Measurements from ENCODE around the gene OPCML.
A peak's percentile ranks its signal among the peaks of the same experiment; 100 is the strongest.

Gene OPCML

GRCh38 chr11:133531971-133532651 is at the start of gene OPCML:
Gene OPCML, minus strand, starts transcription at chr11:133532501.
- peak in 26 of 56 donors; percentile 10 to 63 (median 26) for DNase-seq

DNA sequence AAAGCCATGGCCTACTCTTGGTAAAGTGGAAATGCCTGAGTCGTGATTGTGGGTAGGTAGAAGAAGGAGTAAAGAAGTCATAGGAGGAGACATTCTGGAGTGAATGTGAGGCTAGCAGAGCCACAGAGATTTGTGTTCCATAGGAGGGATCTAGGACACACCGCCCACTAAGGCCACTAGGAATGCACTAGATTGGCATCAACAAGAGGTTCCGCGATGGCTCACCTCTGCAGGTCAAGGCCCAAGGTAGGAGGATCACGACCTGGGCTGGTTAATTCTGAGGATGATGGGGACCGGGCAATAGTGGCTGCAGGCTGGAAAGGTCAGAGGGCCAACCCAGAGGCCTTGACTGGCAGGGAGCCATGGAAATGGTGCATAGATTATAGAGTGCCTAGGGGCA is 48.8 kb upstream of the OPCML start:
- no peak for DNase-seq

DNA sequence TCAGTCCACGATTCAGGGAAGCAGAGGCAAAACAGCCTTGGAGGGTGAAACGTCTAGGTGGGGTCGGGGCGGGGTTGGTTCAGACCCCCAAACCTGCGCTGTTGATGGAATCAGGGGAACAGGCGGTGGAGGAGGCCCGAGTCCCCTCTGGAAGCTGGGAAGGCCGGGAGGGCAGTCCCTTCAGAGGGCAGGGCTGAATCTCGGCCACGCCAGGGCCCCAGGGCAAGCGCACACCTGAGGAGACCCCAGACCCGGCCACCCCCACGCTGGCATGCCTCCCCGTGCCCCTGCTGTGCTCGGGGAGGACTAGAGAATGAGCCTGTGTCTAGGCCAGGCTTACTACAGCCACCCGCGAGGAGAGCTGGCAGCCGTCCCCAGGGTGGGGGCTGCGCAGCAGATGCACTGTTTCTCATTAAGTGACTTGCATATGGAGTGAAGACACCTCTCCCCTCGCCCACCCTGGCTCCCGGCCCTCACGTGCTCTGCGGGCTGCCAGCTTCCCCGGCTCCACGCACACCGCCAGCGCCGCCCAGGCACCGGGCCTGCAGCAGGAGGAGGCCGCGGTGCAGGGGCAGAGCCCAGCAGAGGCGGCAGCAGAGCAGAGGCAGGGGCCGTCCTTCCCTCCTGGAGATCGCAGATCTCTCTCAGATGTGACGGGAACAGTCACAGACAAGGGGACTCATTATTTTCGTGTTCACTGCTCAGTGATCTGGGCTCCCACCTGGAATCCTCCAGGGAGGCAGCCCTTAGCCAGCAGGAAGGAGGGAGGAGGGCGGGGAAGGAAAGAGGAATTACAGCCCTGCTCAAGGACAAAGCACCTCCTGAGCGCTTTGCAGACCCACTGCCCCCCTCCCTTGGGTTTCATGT is 47.1 kb upstream of the OPCML start:
- DNase-seq: peak in 6 of 56 donors; percentile 3 to 21 (median 8)

- DNase-seq: no peak
These were observed 45.1 kb upstream of the OPCML start for GRCh38 chr11:133577403-133577802.

- no peak for DNase-seq
These were observed 44.0 kb upstream of the OPCML start for GRCh38 chr11:133576351-133576750.

DNA sequence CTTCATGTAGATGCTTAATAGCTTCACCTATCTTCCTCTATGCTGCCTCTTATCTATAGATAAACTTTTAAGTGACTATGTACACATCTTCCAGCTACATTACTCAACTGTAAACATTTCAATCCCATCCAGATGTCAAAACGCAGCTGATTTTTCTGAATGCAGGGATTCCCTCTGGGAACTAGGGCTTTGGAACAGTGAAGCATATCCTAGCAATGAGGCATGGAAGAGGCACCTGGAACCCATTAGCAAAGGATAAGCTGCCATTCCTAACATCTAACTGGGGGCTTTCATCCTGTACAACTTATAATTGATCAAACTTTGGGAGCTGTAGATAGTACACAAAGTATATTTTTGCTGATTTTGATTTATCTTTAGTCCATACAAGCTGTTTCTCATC is 40.8 kb upstream of the OPCML start:
- DNase-seq: no peak

DNA sequence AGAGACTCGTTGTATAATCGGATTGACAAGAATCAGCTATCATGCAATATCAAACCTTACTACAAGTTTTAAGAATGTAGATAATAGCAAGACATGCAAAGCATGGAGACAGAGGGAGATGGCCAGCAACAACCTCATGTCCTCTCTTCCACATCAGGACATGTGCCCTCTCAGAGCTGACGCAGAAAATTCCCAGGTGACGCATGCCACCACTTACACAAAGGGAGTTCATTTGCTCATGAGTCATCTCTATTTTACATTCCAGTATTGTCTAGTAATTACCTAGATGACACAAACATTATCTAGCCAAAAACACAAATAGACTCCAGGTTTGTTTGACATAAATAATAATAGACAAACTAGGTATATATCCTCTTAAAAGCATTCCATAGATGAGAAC is 38.1 kb upstream of the OPCML start:
- DNase-seq: no peak

- no peak for DNase-seq
These were observed 31.3 kb upstream of the OPCML start for GRCh38 chr11:133563505-133564025.

DNA sequence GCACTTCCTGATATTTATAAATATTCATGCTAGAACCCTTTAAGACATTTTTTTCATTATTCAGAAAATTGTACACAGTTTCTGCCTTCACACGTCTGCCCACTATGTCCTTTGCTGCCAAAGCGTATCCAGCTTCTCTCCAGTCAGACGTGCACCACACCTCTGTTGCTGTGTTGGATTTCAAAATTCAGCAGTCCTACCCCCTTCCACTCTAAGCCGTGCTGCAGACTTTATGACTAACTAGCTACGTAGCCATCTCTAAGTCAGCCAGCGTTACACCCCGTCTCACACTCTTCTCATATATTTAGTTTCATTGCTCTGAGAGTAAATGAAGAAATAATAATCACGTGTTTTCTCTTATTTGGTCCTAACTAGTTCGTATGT is 28.2 kb upstream of the OPCML start:
- DNase-seq: peak in 3 of 56 donors; percentile 12 to 55 (median 39)

GRCh38 chr11:133559833-133560471 is 27.7 kb upstream of the OPCML start:
- no peak for DNase-seq

- DNase-seq: no peak
These were observed 27.1 kb upstream of the OPCML start for GRCh38 chr11:133559382-133559781.

DNA sequence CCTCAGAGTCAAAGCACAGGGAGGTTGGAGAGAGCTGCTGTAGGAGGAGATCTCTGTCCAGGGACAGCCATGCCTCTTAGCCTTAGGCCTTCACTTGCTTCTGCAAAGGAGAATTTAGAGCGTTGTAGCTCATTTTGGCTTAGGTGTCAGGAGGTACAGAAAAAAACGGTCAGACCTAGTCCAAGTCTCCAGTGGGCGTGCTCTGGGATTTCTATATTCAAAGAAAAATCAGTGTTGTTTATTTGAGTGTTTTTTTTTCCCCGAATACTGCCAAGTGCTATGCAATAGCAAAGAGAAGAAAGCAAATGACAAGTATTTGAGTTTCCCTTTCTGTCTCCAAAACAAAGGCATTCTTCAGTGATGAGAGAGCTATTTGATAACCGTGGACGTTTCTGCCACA is 22.7 kb upstream of the OPCML start:
- DNase-seq: no peak

DNA sequence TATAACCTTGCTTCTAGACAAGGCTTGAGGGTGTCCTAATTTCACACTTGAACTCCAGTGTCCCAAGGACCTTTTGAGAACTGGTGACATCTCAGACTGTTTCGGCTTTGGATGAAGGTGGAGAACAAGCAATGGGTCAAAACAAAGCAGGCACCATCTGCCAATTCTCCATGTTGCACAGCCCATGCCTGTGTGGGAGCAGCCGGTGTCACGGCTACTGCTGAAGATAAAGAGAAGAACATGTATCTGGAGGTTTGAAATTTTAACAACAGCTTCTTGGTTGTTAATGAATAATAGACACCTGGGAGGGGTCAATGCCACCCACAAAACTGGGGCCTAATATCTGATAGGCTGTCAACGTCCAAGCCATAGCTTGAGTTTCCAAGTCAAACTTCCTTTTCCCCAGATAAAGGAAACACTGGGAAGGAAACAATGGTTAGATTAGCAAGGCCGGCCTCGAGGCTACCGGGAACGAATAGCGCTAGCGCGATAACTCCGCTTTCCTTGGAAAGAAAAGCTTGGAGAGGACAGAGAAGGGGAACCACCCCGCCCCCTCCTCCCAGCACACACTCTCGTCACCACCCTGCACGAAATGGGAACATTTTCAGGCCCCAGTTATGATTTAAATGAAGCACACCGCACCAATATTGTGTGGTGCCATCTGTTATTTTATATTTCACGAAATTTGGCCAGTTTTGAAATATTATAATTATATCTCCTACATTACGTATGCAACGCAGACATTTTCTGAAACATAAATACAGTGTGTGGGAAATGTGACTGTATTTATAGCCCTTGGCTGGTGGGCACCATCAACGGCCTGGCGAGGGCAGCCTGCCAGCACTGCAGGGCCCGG is 21.8 kb upstream of the OPCML start:
- DNase-seq: peak in 3 of 56 donors; percentile 9 to 35 (median 32)

DNA sequence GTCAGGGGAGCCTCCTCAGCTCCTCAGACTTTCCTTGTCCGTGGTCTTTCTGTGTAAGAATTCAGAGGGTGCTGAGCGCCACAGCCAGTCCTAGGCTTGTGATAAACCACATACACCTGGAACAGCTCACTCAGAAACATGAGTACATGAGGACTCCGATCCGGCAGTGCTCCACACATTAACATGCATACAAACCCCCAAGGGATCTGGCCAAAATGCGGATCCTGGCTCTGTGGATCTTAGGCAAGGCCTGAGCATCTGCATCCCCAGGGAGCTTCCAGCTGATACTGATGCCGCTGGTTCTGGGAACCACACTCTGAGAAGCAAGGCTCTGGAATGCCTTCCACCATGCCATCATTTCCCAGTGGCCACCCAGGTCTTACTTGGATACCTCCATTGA is 20.6 kb upstream of the OPCML start:
- no peak for DNase-seq

GRCh38 chr11:133551064-133551463 is 18.8 kb upstream of the OPCML start:
- no peak for DNase-seq

DNA sequence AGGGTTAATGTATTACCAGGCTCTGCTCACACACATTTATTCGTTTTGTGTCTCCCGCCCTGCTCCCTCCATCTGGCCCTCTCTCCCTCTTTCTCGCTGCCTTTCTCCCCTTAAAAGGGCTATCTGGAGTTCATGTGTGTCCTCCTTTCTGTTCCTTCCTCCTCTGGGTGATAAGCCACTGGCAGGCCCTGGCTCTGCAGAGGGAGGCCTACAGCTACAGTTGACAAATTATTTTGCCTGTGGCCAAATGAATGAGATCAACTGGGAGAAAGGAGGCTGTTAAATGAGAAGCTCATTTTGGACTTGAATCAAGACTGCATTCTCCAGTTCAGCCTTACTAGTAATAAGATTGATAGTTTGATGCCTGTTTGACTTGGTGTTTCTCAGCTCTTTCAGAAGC is 17.5 kb upstream of the OPCML start:
- no peak for DNase-seq

DNA sequence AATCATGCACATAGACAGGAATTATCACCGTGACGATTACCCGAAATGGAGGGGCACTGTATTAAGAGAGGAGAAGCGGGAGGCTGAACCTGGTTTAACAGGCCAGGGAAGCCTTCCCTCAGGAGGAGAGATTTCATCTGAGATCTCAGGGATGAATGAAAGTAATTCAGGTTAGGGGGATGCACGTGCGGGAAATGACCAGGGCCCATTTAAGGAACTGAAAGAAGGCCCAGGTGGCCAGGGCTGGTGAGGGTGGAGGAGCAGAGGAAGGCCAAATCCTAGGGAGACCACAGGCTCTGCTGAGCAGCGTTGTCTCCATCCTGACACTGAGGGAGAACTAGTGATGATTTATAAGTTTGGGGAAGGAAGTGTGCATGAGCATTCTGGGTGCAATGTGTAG is 16.3 kb upstream of the OPCML start:
- no peak for DNase-seq

DNA sequence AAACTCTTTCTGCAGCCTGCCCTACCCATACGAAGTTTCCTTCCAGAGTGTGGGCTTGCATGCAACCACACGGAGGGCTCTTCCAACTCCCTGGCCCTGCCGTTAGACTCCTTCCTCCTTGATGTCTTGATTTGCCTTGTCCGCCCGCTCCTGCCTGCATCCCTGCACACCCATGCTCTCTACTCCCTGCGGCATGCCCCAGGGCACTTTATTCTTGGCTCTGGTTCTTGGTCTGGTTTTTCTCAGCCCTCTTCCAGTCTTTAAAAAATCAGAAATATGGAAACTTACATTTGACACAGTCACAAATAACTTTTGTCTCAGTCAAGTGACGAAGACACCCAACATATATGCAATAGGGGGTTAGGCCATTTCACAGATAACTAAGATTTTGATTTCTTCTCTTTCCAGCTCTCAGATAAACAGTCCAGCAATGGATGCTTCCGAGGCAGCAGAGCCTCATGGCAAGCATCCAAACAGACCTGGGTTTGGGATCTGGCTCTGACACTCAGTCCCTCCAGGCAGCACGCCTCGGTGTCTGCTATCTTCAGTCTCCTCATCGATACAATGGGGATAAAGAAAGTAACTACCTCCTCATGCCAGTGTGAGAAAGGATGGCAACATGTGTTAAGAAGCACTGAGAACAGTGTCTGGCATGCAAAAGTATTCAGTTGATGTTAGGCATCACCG is 15.7 kb upstream of the OPCML start:
- DNase-seq: no peak

DNA sequence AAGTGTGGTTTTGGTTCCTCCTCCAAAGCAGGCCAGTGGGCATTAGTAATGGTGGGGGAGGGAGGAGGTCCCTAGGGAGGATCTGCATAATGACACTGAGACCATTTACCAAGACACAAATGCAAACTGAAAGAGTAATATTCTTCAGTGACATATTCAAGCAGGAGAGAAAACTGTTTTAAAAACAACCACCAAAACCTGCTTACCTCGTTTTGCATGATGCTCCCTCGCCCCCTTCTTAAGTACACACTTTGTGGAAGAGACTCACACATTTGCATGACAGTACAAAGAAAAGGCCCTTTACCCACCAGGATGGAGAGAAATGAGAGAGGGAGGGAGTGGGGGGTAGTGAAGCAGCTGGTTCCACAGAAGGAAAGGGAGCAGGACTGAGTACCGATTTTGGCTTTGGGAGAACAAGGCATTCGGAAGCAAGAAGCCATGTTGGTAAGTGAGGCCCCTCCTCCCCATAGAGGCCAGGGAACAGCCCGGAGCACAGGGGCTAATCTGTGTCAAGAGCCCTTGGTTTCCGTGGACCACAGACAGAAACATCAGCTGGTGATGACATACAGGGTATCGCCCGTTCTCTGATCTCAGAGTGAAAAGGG is 13.0 kb upstream of the OPCML start:
- no peak for DNase-seq

GRCh38 chr11:133541720-133542095 is 9.4 kb upstream of the OPCML start:
- DNase-seq: no peak
